GM12878 (cell line): Measurements from ENCODE around the gene C17orf58. TPM values are rescaled to one million over a fixed set of nuclear protein-coding genes. Genes with fewer than 3 reads are reported as not detected.

ENCODE experiments used
- ATAC-seq: fragments of 200-7000 bp; cut with Tn5 transposase; 3 replicates; pipeline ENCODE4 v1.9.1; 2020; ENCODE audit warnings: mild to moderate bottlenecking, moderate library complexity
- BruUV-seq: library from RNA; stranded (reverse); fragments of 400-500 nt; replicated peaks from 2 replicates; lab custom pipeline; 2021; lab: Mats Ljungman, UMichigan
- CTCF ChIA-PET: fragments of 300-600 bp; sonication (Branson Sonifier 250); formaldehyde crosslinking; extraction: SDS; loops from one replicate; lab custom pipeline; 2021; ENCODE audit warnings: inconsistent platforms; lab: Yijun Ruan, JAX
- POLR2A ChIA-PET: fragments of 350-600 bp; formaldehyde crosslinking; extraction: SDS; loops from one replicate; lab custom pipeline; 2021; ENCODE audit warnings: inconsistent platforms; lab: Charles Lee
- RAD21 ChIA-PET: fragments of 300-600 bp; sonication (Branson Sonifier 250); formaldehyde crosslinking; loops from one replicate; lab custom pipeline; 2023; ENCODE audit warnings: antibody characterized with exemption; ENCODE audit not compliant: unreplicated experiment; lab: Charles Lee
- SMC1A ChIA-PET: fragments of 300-600 bp; sonication (Branson Sonifier 250); formaldehyde crosslinking; loops from one replicate; lab custom pipeline; 2023; ENCODE audit not compliant: unreplicated experiment, uncharacterized antibody; lab: Charles Lee
- DNase-seq: peaks from one replicate; pipeline ENCODE4 v3.0.0-alpha.2; 2011; ENCODE audit warnings: low read depth, low spot score
- FAIRE-seq: peaks from 3 replicates; lab custom pipeline; 2011; peaks lifted over from hg19 to GRCh38; lab: Jason Lieb, UNC
- H2AFZ ChIP-seq: 2 replicates; pipeline ENCODE4 v1.6.0; 2011; ENCODE audit warnings: low read depth, low read length, control low read depth; ENCODE audit not compliant: control insufficient read depth
- H3K27ac ChIP-seq: 2 replicates; pipeline ENCODE4 v1.5.1; 2011; ENCODE audit warnings: control low read depth; ENCODE audit not compliant: control insufficient read depth, insufficient read depth
- H3K27me3 ChIP-seq, 2 experiments: replicated peaks in 1 of 2; 2 replicates each; pipeline versions ENCODE4 v1.6.0 to v1.6.1; 2011; ENCODE audit warnings: low read length in 1 of 2; ENCODE audit not compliant: control insufficient read depth in 2 of 2, insufficient read depth in 2 of 2
- H3K36me3 ChIP-seq, 2 experiments: 2 replicates each; pipeline ENCODE4 v1.5.1; 2011; ENCODE audit warnings: low read length in 1 of 2; ENCODE audit not compliant: control insufficient read depth in 2 of 2, insufficient read depth in 2 of 2
- H3K4me1 ChIP-seq: 2 replicates; pipeline ENCODE4 v1.6.1; 2011; ENCODE audit warnings: mild to moderate bottlenecking, low read length, moderate library complexity, mixed read lengths; ENCODE audit not compliant: control insufficient read depth, insufficient read depth
- H3K4me2 ChIP-seq: 2 replicates; pipeline ENCODE4 v1.6.0; 2011; ENCODE audit warnings: control low read depth; ENCODE audit not compliant: control insufficient read depth, insufficient read depth
- H3K4me3 ChIP-seq: fragments of 200-600 bp; sonication (generic); 2 replicates; pipeline ENCODE4 v1.5.1; 2016
- H3K79me2 ChIP-seq: 2 replicates; pipeline ENCODE4 v1.6.0; 2011; ENCODE audit warnings: low read length; ENCODE audit not compliant: control insufficient read depth, insufficient read depth
- H3K9ac ChIP-seq: 2 replicates; pipeline ENCODE4 v1.8.0; 2011; ENCODE audit warnings: low read length, control low read depth, mixed read lengths; ENCODE audit not compliant: control insufficient read depth, insufficient read depth
- H3K9me3 ChIP-seq: replicated peaks from 3 replicates; pipeline ENCODE4 v1.5.1; 2011; ENCODE audit warnings: mild to moderate bottlenecking, low read length; ENCODE audit not compliant: control insufficient read depth, insufficient read depth
- H4K20me1 ChIP-seq: 2 replicates; pipeline ENCODE4 v1.6.0; 2011; ENCODE audit not compliant: control insufficient read depth, insufficient read depth
- EED ChIP-seq: sonication (generic); IDR thresholded peaks from 2 replicates; pipeline ENCODE4 v1.6.1; 2016; ENCODE audit warnings: antibody characterized with exemption, low read depth
- FOS ChIP-seq: IDR thresholded peaks from 3 replicates; pipeline ENCODE4 v1.6.1; 2011; ENCODE audit warnings: borderline replicate concordance; ENCODE audit not compliant: insufficient read length; ENCODE audit errors: extremely low read depth
- HDAC2 ChIP-seq: fragments of 200-600 bp; sonication (generic); IDR thresholded peaks from 2 replicates; pipeline ENCODE4 v1.6.1; 2017
- KDM1A ChIP-seq: fragments of 200-600 bp; sonication (generic); IDR thresholded peaks from 2 replicates; pipeline ENCODE4 v1.6.1; 2016; ENCODE audit warnings: borderline replicate concordance
- MTA2 ChIP-seq: fragments of 450-650 bp; IDR thresholded peaks from 2 replicates; pipeline ENCODE4 v1.6.1; 2016; ENCODE audit warnings: low read depth, mild to moderate bottlenecking, moderate library complexity
- NR2C1 ChIP-seq: fragments of 450-650 bp; IDR thresholded peaks from 2 replicates; pipeline ENCODE4 v1.6.1; 2017; ENCODE audit warnings: antibody characterized with exemption, mild to moderate bottlenecking, moderate library complexity
- RFX5 ChIP-seq: IDR thresholded peaks from 2 replicates; pipeline ENCODE4 v1.6.1; 2011; ENCODE audit warnings: low read depth, low read length, improper control_type of control experiment
- RUNX3 ChIP-seq: IDR thresholded peaks from 2 replicates; pipeline ENCODE4 v1.6.1; 2012; ENCODE audit warnings: low read length, inconsistent platforms
- SIN3A ChIP-seq: IDR thresholded peaks from 2 replicates; pipeline ENCODE4 v1.6.1; 2012; ENCODE audit warnings: low read depth, low read length, improper control_type of control experiment
- TARDBP ChIP-seq: IDR thresholded peaks from 2 replicates; pipeline ENCODE4 v1.6.1; 2016; ENCODE audit warnings: borderline replicate concordance
- TCF12 ChIP-seq: IDR thresholded peaks from 2 replicates; pipeline ENCODE4 v1.6.1; 2011; ENCODE audit warnings: low read depth, mild to moderate bottlenecking, low read length
- TCF7 ChIP-seq: IDR thresholded peaks from 2 replicates; pipeline ENCODE4 v1.6.1; 2014; ENCODE audit warnings: antibody characterized with exemption, borderline replicate concordance
- WGBS: methylation state at CpG from one replicate; pipeline ENCODE4 v1.1.6; 2016; ENCODE audit warnings: low lambda C conversion rate; ENCODE audit not compliant: insufficient replicate concordance, insufficient coverage; ENCODE audit errors: missing lambda C conversion rate; 5-methylcytosine and 5-hydroxymethylcytosine counted together
- in situ Hi-C: fragments of 300-500 bp; cut with MboI; formaldehyde crosslinking; loops from 9 replicates; pipeline ENCODE4 v1.14.3; 2018; ENCODE audit warnings: mixed read lengths
- intact Hi-C: fragments of 100-400 bp; cut with micrococcal nuclease; formaldehyde crosslinking; loops from one replicate; pipeline ENCODE4 v1.14.2; 2022; ENCODE audit not compliant: unreplicated experiment
- polyA plus RNA-seq, 11 experiments: library from polyadenylated mRNA; depleted of rRNA in 4 of 11; unstranded in 6 of 11; stranded (reverse) in 5 of 11; fragments of >200 nt; fragmentation: Nextera tagmentation in 4 of 11; fragmentation: Illumina TruSeq in 1 of 11; extraction: Ambion mirVana in 4 of 11; extraction: Trizol in 1 of 11; gene quantifications; 1 replicate in 1 of 11; 2 replicates in 10 of 11; pipeline versions ENCODE4 v1.2.1 to v1.2.3, GENCODE V29; 2011 to 2016; ENCODE audit warnings: inconsistent platforms in 2 of 11, missing spikeins in 2 of 11, low read depth in 1 of 11
- total RNA-seq, 4 experiments: library from RNA; depleted of rRNA in 3 of 4; stranded (reverse); fragments of >200 nt in 3 of 4; fragmentation: Illumina TruSeq in 1 of 4; extraction: Trizol in 1 of 4; gene quantifications; 2 replicates each; pipeline versions ENCODE4 v1.2.1 to v1.2.3, GENCODE V29; 2013 to 2021
- TF ChIP-seq, protein P1 (sequence below): fragments of 450-650 bp; IDR thresholded peaks from 2 replicates; pipeline ENCODE4 v1.6.1; 2018; ENCODE audit warnings: borderline replicate concordance, mild to moderate bottlenecking; ENCODE audit not compliant: partially characterized antibody
- TF ChIP-seq, protein P2 (sequence below): fragments of 150-350 bp; IDR thresholded peaks from 2 replicates; pipeline ENCODE4 v1.6.1; 2016; ENCODE audit warnings: low read depth, low read length
- TF ChIP-seq, protein P3 (sequence below): fragments of 450-650 bp; IDR thresholded peaks from 2 replicates; pipeline ENCODE4 v1.6.1; 2017; ENCODE audit warnings: borderline replicate concordance
- TF ChIP-seq, protein P4 (sequence below): fragments of 450-650 bp; IDR thresholded peaks from 2 replicates; pipeline ENCODE4 v1.6.1; 2017; ENCODE audit warnings: antibody characterized with exemption, mild to moderate bottlenecking, moderate library complexity

The C17orf58 gene
- total and polyA plus RNA-seq, 10 of the 15 experiments (the other 5 are each of a cell fraction or from before 2014, with no cell fraction given), result 3.3 to 12.3 (median 6.2) TPM

DNA sequence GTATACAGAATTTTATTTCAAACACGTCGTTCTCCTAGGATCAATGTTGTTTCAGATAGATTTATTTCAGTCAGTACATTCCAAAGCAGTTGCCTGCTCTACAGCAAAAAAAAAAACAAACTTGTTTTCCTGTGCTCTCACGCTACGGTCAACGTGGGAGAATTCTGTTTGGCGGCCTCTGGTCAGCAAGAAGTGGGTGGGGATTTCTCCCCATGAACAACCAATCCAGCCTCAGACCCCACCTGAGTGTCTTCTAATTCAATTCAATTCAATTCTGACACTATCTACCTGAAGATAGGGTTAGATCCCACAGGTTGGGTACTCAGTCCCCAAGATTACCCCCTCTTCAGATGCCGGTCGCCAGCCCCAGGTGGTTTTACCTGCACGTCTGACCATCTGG is 22.1 kb downstream of the C17orf58 start:
- Histone ChIP-seq H3K9ac (no peak overlapping the region), H3K4me2 (no peak overlapping the region), H3K36me3 (peaks cover 0 to 17% of the 10 kb centered on the region in 2 experiments; a peak in 2 of 4 replicates), H3K9me3 (no peaks in the 10 kb centered on the region), H3K4me3 (no peak overlapping the region), H3K79me2 (no peaks in the 10 kb centered on the region), H2AFZ (no peak overlapping the region), H3K27me3 (no peaks in the 10 kb centered on the region), H3K4me1 (no peaks in the 10 kb centered on the region), H3K27ac (no peak overlapping the region), H4K20me1 (no peaks in the 10 kb centered on the region)
- WGBS, result 97% methylated on average over 9 of the region's 9 CpGs
- RAD21 ChIA-PET, result no interaction called here
- in situ Hi-C loops (no loop called here), intact Hi-C loops (no loop called here)
- no TSS peak for BruUV-seq
- POLR2A ChIA-PET, result interaction anchor here (0.8 kb wide), 1 partner anchor 19 kb away, joined by 3 read pairs; no protein-coding TSS in a partner anchor
- ATAC-seq, result no peak
- SMC1A ChIA-PET, result interaction anchor here (1.2 to 1.5 kb wide), 2 partner anchors 32 to 62 kb away, joined by 3 to 4 read pairs; no protein-coding TSS in a partner anchor
- CTCF ChIA-PET, result interaction anchor here (1.8 kb wide), 1 partner anchor 12 kb away, joined by 4 read pairs; no protein-coding TSS in a partner anchor
- no peak for FAIRE-seq
- no peak for DNase-seq
- TF ChIP-seq TCF12 (no peak), MTA2 (no peak), SIN3A (no peak), FOS (no peak), TCF7 (no peak), TARDBP (no peak), RUNX3 (no peak), EED (no peak), KDM1A (no peak), RFX5 (no peak), NR2C1 (no peak), HDAC2 (no peak)
- TF ChIP-seq, protein P1, sequence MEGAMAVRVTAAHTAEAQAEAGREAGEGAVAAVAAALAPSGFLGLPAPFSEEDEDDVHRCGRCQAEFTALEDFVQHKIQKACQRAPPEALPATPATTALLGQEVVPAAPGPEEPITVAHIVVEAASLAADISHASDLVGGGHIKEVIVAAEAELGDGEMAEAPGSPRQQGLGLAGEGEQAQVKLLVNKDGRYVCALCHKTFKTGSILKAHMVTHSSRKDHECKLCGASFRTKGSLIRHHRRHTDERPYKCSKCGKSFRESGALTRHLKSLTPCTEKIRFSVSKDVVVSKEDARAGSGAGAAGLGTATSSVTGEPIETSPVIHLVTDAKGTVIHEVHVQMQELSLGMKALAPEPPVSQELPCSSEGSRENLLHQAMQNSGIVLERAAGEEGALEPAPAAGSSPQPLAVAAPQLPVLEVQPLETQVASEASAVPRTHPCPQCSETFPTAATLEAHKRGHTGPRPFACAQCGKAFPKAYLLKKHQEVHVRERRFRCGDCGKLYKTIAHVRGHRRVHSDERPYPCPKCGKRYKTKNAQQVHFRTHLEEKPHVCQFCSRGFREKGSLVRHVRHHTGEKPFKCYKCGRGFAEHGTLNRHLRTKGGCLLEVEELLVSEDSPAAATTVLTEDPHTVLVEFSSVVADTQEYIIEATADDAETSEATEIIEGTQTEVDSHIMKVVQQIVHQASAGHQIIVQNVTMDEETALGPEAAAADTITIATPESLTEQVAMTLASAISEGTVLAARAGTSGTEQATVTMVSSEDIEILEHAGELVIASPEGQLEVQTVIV, result no peak
- TF ChIP-seq, protein P2, sequence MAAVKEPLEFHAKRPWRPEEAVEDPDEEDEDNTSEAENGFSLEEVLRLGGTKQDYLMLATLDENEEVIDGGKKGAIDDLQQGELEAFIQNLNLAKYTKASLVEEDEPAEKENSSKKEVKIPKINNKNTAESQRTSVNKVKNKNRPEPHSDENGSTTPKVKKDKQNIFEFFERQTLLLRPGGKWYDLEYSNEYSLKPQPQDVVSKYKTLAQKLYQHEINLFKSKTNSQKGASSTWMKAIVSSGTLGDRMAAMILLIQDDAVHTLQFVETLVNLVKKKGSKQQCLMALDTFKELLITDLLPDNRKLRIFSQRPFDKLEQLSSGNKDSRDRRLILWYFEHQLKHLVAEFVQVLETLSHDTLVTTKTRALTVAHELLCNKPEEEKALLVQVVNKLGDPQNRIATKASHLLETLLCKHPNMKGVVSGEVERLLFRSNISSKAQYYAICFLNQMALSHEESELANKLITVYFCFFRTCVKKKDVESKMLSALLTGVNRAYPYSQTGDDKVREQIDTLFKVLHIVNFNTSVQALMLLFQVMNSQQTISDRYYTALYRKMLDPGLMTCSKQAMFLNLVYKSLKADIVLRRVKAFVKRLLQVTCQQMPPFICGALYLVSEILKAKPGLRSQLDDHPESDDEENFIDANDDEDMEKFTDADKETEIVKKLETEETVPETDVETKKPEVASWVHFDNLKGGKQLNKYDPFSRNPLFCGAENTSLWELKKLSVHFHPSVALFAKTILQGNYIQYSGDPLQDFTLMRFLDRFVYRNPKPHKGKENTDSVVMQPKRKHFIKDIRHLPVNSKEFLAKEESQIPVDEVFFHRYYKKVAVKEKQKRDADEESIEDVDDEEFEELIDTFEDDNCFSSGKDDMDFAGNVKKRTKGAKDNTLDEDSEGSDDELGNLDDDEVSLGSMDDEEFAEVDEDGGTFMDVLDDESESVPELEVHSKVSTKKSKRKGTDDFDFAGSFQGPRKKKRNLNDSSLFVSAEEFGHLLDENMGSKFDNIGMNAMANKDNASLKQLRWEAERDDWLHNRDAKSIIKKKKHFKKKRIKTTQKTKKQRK, result no peak
- TF ChIP-seq, protein P3, sequence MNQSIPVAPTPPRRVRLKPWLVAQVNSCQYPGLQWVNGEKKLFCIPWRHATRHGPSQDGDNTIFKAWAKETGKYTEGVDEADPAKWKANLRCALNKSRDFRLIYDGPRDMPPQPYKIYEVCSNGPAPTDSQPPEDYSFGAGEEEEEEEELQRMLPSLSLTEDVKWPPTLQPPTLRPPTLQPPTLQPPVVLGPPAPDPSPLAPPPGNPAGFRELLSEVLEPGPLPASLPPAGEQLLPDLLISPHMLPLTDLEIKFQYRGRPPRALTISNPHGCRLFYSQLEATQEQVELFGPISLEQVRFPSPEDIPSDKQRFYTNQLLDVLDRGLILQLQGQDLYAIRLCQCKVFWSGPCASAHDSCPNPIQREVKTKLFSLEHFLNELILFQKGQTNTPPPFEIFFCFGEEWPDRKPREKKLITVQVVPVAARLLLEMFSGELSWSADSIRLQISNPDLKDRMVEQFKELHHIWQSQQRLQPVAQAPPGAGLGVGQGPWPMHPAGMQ, result no peak
- TF ChIP-seq, protein P4, sequence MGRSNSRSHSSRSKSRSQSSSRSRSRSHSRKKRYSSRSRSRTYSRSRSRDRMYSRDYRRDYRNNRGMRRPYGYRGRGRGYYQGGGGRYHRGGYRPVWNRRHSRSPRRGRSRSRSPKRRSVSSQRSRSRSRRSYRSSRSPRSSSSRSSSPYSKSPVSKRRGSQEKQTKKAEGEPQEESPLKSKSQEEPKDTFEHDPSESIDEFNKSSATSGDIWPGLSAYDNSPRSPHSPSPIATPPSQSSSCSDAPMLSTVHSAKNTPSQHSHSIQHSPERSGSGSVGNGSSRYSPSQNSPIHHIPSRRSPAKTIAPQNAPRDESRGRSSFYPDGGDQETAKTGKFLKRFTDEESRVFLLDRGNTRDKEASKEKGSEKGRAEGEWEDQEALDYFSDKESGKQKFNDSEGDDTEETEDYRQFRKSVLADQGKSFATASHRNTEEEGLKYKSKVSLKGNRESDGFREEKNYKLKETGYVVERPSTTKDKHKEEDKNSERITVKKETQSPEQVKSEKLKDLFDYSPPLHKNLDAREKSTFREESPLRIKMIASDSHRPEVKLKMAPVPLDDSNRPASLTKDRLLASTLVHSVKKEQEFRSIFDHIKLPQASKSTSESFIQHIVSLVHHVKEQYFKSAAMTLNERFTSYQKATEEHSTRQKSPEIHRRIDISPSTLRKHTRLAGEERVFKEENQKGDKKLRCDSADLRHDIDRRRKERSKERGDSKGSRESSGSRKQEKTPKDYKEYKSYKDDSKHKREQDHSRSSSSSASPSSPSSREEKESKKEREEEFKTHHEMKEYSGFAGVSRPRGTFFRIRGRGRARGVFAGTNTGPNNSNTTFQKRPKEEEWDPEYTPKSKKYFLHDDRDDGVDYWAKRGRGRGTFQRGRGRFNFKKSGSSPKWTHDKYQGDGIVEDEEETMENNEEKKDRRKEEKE, result no peak
